Thoracic aorta (tissue), 2 donors: ENCODE data around the gene PPP1R12C. TPM values are rescaled to one million over a fixed set of nuclear protein-coding genes. Genes with fewer than 3 reads are reported as not detected.

Experiments
- ATAC-seq: fragments of 150-250 bp; one replicate; pipeline ENCODE4 v1.8.0; 2017; ENCODE audit warnings: low read depth; ENCODE audit not compliant: insufficient number of reproducible peaks, low FRiP score
- DNase-seq: peaks from one replicate; pipeline ENCODE4 v3.0.0-alpha.2; 2020; ENCODE audit warnings: low spot score
- H3K27ac ChIP-seq, 2 donors: fragments of 200-600 bp; sonication (generic); 1 replicate in 1 of 2; 2 replicates in 1 of 2; pipeline ENCODE4 v1.5.1; 2016; ENCODE audit warnings: mild to moderate bottlenecking in 2 of 2, moderate library complexity in 2 of 2
- H3K27me3 ChIP-seq: fragments of 200-600 bp; sonication (generic); replicated peaks from 2 replicates; pipeline ENCODE4 v1.6.0; 2016; ENCODE audit warnings: mild to moderate bottlenecking; ENCODE audit not compliant: insufficient read depth
- H3K36me3 ChIP-seq: fragments of 200-600 bp; sonication (generic); one replicate; pipeline ENCODE4 v1.5.1; 2016
- H3K4me1 ChIP-seq, 2 donors: fragments of 200-600 bp; sonication (generic); 1 replicate in 1 of 2; 2 replicates in 1 of 2; pipeline versions ENCODE4 v1.5.1 to v1.6.0; 2016; ENCODE audit warnings: low read depth in 2 of 2, mild to moderate bottlenecking in 1 of 2; ENCODE audit not compliant: control insufficient read depth in 1 of 2
- H3K4me3 ChIP-seq: fragments of 200-600 bp; sonication (generic); 2 replicates; pipeline ENCODE4 v1.5.1; 2016; ENCODE audit warnings: mild to moderate bottlenecking
- H3K9me3 ChIP-seq: fragments of 200-600 bp; sonication (generic); 2 replicates; pipeline ENCODE4 v1.5.1; 2016
- CTCF ChIP-seq: fragments of 200-600 bp; sonication (generic); IDR thresholded peaks from one replicate; pipeline ENCODE4 v1.5.1; 2019; ENCODE audit warnings: antibody characterized with exemption
- total RNA-seq, 2 donors: library from RNA; depleted of rRNA; stranded (reverse); fragments of >200 nt; gene quantifications; one replicate each; pipeline versions ENCODE4 v1.1.0 to v1.2.3, GENCODE V29; 2016

PPP1R12C gene
- total RNA-seq, 2 donors from 2014 or later: 194 to 250 TPM

- no peak overlapping the region for H3K27ac ChIP-seq
- no peak for TF ChIP-seq CTCF
- peaks cover 0 to 5% of the 10 kb centered on the region in 2 donors for H3K4me1 ChIP-seq
- no peaks in the 10 kb centered on the region for H3K36me3 ChIP-seq
- H3K4me3 ChIP-seq: no peak overlapping the region
- H3K27me3 ChIP-seq: peaks cover 15% of the 10 kb centered on the region
- DNase-seq (no peak), ATAC-seq (no peak)
- H3K9me3 ChIP-seq: no peaks in the 10 kb centered on the region
These were observed 43.5 kb upstream of the PPP1R12C start for GRCh38 chr19:55160986-55161365.

GRCh38 chr19:55160128-55160985, 42.9 kb upstream of the PPP1R12C start:
- peaks cover 0 to 6% of the 10 kb centered on the region in 2 donors for H3K4me1 ChIP-seq
- H3K36me3 ChIP-seq: no peaks in the 10 kb centered on the region
- peaks cover 13% of the 10 kb centered on the region for H3K27me3 ChIP-seq
- H3K27ac ChIP-seq: no peak overlapping the region
- TF ChIP-seq CTCF: peak; percentile 58
- H3K9me3 ChIP-seq: no peaks in the 10 kb centered on the region
- no peak overlapping the region for H3K4me3 ChIP-seq
- ATAC-seq (peak; percentile 20), DNase-seq (peak; percentile 55)

GRCh38 chr19:55158848-55159749, 41.7 kb upstream of the PPP1R12C start:
- no peak for TF ChIP-seq CTCF
- ATAC-seq (no peak), DNase-seq (no peak)
- Histone ChIP-seq H3K4me3 (no peak overlapping the region), H3K36me3 (no peaks in the 10 kb centered on the region), H3K9me3 (no peaks in the 10 kb centered on the region), H3K27me3 (peaks cover 13% of the 10 kb centered on the region), H3K4me1 (peaks cover 0 to 6% of the 10 kb centered on the region in 2 donors), H3K27ac (no peak overlapping the region)

DNA sequence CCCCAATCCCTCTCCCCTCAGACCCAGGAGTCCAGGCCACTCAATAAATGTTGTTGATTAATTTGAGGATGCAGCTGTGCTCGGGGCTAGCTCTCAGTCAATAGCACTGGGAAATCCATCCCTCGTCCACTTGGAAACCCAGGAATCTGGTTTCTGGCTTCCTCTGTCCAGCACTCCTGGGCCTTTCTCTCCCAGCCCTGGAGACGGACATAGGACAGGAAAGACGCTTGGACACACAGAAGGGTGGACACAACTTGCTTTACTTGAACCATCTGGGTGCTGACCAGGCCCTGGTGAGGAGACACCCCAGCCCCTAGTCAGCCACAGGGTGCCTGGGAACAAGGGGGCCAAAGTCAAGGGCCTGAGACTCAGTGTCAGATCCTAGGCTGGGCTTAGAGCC, 41.0 kb upstream of the PPP1R12C start:
- TF ChIP-seq CTCF: no peak

More for the DNA sequence above, 41.0 kb upstream of the PPP1R12C start:
- Histone ChIP-seq H3K27ac (no peak overlapping the region), H3K27me3 (peaks cover 13% of the 10 kb centered on the region), H3K4me1 (peaks cover 0 to 6% of the 10 kb centered on the region in 2 donors), H3K9me3 (no peaks in the 10 kb centered on the region), H3K36me3 (no peaks in the 10 kb centered on the region), H3K4me3 (no peak overlapping the region)
- ATAC-seq (no peak), DNase-seq (no peak)
